NCI-H1417 treated with DMSO at 0.1 percent for 48 hours (cell line): ENCODE results near the gene MCRIP2.

Experiments used
- DNase-seq: peaks from one replicate; lab custom pipeline; 2025; lab: John Stamatoyannopoulos, UW

Gene MCRIP2

DNA sequence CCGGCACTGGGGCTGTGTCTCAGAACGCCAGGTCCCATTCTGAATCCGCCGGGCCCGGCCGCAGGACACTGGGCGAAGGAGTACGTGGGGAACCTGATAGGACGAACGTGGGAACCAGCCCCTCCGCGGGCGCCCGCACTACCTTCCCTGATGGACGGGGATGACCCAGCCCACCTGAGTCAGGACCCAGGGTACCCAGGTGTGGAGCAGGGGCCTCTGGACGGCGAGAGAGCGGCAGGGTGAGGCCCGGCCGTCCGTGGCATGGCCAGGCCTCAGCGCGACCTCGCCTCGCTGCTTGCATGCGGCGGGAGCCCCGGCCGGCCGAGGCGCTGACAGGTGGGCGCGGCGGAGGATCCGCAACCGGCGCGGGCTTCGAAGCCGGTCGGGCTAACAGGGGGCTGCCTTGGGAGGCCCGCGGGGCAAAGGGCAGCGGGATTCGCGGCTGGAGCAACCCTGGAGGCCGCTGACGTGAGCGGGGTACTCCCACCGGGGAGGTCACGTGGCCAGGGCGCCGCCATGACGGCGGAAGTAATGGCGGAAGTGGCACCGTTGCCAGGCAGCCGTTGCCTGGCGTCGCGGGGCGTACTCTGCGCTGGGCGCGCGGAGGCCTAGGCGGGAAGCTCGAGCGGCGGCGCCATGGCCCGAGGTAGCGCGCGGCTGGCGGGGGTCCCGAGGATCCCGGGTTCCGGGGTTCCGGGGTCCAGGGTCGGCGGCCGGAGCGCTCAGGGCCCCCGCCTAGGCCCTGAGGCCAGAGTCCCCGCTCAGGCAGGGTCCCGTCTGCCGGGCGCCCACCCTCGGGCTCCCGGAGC lies 7.4 kb downstream of the MCRIP2 start, which contains the start of gene WDR90:
WDR90 (plus strand) TSS at position 585 of the 809 bp plus-strand sequence; CDS start at position 637, 52 bp downstream.
- peak; percentile 45 for DNase-seq

DNA sequence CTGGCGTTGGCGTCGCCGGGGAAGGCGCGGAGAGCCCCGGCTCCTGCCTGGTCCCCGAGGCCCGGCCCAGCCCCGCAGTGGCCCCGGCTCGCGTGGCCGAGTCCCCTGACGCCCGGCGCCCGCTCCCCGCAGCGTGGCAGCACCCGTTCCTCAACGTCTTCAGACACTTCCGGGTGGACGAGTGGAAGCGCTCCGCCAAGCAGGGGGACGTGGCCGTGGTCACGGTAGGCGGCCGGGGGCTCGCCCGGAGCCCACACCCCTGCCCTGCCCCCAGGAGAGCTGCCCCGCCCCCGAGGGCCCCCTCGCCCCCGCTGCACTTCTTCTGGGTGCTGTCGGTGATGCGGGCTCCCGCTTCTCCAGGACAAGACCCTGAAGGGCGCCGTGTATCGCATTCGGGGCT lies 8.0 kb downstream of the MCRIP2 start:
- DNase-seq: no peak

DNA sequence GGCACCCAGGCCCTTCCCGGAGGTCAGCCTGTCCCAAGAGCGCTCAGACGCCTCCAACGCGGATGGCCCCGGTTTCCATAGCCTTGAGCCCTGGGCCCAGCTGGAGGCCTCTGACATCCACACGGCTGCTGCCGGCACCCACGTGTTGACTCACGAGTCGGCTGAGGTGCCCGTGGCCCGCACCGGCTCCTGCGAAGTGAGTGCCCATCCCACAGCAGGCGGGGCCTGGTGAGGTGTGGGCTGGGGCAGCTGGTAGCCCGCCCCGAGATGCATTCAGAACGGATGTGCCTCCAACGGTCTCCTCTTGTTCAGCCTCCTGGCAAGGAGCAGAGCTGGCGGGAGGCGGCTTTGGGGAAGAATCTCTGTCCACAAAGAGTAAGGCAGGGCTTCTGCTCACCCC lies 10.2 kb downstream of the MCRIP2 start:
- no peak for DNase-seq

DNA sequence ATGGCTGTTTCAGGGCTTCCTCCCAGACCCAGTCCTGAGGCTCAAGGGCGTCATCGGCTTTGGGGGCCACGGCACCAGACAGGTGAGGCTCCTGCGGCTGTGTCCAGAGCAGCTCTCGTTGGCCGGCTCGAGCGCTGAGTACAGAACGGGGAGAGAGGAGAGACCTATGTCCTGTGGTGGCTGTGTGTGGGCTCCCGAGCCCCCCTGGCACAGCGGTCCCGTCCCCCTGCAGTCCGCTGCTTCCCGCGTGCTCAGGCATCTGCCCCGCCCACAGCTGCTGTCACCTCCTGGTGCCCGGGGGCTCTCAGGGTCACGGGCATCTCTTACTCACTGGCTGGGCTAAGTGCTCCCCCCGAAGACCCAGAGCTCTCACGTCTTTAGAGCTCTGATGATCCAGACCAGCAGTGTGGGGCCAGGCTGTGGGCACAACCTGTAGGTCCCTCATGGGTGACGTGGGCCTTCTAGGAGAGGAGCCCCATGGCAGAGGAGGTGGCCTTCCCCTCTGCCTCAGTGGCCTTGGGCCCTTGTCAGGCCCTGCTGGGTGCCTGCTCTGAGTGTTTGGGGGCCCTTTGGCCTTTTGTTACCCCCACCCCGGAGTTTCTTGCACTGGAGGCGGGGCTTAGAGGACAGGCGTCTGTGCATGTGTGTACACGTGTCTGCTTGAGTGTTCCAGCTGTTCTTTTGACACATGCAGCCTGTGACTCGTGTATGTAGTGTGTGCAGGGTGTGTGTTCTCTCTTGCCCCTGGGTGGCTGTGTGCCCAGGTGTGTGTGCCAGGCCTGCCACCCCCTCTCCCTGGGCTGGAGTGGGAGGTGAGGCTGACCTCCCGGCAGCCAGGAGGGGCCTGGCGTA lies 11.1 kb downstream of the MCRIP2 start:
- no peak for DNase-seq

DNA sequence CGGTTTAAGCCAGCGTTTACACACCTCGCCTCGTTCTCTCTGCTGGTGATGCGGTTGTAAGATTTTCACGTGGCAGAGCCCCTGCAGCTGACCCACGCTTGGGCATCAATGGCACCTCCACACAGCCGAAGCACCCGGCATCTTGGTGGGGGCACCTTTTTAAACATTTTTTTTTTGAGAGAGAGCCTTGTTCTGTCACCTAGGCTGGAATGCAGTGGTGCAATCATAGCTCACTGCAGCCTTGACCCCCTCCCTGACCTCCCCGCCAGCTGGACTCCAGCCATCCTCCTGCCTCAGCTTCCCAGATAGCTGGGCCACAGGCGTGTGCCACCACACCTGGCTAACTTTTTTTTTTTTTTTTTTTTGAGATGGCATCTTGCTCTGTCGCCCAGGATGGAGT lies 12.4 kb downstream of the MCRIP2 start:
- no peak for DNase-seq

DNA sequence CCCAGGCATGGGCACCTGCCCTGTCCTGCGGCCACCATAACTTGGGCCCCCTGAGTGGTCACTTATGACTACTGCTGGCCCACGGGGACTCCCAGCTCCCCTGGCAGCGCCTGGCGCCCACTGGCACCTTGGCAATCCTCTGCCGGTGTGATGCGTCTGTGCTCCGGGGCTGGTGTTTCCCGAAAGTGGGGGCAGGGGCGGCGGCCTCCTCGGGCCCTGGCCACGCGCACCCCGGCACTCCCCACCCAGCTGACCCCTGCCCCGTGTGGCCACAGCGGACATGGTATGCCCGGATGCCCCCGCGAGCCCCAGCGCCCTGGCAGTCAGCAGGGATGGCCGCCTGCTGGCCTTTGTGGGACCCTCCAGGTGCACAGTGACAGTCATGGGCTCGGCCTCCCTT lies 15.9 kb downstream of the MCRIP2 start:
- no peak for DNase-seq

DNA sequence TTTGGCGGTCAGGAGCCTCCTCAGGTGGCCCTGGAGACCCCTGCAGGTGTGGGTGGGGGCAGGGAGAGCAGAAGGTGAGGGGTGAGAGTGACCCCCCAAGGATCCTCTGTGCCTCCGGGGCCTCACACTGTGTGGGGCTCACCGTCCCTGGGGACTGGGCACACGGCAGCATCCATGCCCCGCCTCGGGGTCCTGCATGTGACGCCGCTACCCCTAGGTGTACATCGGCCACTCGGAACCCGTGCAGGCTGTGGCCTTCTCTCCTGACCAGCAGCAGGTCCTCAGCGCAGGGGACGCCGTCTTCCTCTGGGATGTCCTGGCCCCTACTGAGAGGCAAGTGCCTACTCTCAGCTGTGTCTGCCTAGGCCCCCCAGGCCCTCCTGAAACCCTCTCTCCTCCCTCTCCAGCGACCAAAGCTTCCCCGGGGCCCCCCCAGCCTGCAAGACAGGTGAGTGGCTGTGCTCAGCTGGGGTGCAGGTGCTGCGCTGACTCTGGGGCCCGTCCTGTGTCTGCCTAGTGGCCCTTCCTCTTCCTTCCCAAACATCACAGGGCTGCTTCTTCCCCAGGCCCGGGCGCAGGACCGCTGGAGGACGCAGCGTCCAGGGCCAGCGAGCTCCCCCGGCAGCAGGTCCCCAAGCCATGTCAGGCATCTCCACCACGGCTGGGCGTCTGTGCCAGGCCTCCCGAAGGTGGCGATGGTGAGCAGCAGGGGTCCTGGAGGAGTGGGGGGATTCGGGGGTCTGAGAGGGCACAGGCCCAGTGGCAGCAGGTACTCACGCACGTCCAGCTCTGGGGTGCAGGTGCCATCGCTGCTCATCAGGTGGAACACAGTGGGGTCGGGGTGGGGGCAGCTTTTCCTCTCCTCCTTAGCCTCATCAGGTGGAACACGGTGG lies 17.3 kb downstream of the MCRIP2 start:
- no peak for DNase-seq

DNA sequence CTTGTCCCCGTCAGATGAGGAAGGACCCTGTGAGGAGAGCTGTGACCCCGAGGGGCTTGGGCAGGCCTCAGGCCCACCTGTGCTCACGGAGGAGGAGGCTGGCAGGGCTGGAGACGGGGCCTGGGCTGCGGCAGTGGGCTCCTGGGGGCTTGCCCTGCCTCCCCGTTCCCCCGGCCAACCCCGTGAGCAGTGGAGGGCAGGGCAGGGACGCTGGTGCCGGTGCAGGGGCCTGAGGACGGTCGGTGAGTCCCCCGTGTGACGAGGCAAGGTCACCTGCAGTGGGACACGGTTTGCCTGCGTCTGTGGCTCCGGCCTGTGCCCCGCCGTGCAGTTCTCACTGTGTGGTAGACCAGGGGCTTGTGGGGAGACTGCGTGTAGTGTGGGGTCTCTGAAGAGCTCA lies 18.0 kb downstream of the MCRIP2 start:
- no peak for DNase-seq

DNA sequence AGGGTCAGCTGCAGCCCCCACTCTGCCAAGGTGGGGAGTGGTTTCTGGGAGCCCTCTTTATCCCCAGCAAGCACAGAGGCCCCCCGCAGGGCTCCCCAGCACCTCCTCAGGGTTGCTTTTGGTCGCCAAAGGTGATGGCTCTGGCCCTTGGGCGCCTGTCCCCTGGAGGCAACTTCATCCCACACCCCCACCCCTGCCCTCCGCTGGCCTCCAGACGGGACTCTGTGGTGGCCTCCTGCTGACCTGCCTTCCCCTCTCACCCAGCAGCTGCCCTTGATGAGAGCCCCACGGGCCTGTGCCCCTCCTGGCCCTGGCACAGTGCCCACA lies 18.5 kb downstream of the MCRIP2 start:
- no peak for DNase-seq

DNA sequence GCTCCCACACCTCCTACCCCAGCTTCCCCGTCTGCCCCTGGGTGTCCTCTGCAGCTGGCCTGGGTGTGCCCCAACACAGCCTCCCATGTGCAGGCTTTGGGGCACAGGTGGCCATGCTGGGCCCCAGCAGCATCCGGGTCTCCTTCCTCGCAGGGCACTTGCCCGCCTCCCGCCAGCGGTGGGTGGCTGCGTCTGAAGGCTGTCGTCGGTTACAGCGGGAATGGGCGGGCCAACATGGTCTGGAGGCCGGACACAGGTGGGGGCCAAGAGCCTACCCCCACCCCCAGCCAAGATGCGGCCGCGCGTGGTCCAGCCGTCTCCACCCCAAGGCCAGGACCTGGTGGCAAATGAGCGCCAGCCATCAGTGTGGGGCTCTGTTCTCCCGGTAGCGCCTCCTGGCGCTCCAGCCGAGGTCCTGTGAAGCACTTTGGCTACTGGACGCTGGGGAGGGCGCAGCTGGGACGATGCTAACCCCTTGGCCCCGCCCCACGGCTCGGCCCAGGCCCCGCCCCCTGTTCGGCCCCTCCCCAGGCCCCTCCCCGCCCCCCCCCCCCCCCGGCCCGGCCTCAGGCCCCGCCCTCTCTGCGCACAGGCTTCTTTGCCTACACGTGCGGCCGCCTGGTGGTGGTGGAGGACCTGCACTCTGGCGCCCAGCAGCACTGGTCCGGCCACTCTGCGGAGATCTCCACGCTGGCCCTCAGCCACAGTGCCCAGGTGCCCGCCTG lies 19.0 kb downstream of the MCRIP2 start:
- DNase-seq: peak; percentile 10

DNA sequence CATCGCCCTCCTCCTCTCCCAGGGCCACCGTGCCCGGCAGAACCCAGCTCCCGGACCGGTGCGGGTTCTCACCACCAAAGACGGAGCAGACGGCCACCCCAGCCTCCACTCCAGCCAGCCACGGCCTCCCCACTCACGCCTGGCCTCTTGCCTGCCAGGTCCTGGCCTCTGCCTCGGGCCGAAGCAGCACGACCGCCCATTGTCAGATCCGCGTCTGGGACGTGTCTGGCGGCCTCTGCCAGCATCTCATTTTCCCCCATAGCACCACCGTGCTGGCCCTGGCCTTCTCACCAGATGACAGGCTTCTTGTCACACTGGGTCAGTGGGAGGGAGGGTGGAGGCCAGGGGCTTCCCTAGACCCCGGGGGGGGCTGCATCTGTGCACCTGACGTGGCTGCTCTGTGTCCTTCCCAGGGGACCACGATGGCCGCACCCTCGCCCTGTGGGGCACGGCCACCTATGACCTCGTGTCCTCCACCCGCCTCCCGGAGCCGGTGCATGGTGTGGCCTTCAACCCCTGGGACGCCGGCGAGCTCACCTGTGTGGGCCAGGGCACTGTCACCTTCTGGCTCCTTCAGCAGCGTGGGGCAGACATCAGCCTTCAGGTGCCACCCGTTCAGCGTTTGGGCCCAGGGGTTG lies 19.7 kb downstream of the MCRIP2 start:
- no peak for DNase-seq

DNA sequence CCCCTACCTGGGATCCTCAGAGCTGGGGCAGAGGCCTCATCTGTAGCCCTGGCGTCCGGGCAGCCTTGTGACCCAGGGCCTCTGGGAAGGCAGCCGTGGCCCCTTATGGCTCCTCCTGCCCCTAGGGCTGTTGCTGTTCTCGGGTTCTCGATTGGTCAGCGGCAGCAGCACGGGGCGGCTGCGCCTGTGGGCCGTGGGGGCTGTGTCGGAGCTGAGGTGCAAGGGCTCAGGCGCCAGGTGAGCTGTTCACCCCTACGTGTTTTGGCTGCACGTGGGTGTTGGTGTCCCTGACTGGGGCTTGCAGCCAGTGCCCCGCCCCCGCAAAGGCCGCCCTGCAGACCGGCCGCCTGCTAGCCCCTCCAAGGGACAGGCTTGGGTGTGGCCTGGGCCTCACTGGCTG lies 20.5 kb downstream of the MCRIP2 start:
- no peak for DNase-seq

DNA sequence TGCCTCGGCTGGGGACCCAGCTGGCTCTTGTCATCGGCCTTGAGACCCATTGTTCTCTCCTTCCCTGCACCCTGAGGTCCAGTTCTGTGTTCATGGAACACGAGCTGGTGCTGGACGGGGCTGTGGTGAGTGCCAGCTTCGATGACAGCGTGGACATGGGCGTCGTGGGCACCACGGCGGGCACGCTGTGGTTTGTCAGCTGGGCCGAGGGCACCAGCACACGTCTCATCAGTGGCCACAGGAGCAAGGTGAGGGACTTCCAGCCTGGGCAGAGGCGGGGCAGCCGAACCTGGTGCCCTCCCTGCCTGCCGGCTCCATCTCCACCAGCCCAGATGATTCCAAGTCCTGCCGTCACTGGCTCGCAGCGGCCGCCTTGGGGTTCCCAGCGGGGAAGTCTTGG lies 21.0 kb downstream of the MCRIP2 start:
- no peak for DNase-seq

DNA sequence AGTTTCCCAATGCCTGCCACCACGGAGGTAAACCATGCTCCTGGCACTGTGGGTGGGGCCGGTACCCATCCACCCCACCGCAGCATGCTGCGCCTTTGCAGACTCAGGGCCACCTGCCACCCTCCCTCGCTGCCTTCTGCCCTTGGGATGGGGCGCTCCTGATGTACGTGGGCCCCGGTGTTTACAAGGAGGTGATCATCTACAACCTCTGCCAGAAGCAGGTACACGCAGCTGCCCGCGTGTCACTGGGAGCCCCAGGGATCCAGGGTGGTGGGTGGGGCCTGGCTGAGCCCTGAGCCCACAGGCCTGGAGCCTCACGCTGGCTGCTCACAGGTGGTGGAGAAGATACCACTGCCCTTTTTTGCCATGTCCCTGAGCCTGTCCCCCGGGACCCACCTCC lies 24.9 kb downstream of the MCRIP2 start:
- no peak for DNase-seq

DNA sequence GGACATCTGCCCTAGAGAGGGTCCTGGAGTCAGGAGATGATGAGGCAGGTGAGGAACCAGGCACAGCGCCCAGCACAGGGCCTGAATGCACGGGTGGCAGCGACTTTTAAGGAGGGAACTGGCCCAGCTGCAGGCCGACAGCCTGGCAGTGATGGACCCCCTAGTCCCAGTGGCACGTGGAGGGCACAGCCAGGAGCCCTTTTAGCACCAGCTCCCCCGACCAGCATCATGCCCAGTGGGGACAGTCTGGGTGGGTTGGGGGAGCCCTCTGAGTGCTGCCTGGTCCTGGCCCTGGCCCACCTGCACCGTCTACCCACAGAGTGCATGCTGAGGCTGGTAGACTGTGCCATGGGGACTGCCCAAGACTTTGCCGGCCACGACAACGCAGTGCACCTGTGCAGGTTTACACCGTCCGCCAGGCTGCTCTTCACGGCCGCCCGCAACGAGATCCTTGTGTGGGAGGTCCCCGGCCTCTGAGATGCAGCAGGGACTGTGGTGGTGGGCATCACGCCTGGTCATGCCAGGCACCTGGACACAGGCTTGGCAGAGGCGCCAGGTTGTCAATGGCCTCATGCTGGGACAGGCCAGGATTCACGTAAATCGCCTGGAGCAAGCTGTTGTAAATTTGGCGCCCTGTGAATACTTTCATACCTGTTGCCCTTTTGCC lies 25.6 kb downstream of the MCRIP2 start:
- no peak for DNase-seq

DNA sequence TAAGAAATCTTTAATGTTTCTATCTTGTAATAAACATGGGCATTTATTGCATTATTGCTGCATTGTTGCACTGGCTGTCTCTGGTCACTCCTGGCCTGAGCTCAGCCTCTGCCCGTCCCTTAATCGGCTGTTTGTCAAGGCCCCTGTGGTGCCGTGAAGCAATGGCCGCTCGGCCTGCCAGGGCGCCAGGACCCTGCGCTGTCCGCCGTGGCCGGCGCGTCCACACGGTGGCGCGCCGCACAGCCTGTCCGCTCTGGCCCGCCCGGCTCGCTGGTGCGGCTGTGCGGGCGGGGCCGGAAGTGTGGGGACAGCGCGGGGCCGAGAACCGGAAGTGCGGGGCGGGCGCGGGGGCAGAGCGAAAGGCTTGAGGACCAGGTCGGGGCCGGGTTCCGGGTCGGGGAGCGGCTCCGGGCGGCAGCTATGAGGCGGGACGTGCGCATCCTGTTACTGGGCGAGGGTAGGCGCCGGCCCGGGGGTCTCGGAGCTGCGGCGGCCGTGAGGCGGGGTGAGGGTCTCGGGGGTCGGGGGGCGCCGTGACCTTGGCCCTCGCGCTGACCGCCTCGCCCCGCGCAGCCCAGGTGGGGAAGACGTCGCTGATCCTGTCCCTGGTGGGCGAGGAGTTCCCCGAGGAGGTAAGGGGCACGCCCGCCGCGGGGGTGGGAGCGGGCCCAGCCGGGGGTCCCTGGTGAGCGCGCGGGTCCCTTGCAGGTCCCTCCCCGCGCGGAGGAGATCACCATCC lies 26.3 kb downstream of the MCRIP2 start, which contains the start of gene RHOT2:
RHOT2 (plus strand) TSS at position 353 of the 739 bp plus-strand sequence; CDS start at position 421, 68 bp downstream.
- DNase-seq: peak; percentile 67

DNA sequence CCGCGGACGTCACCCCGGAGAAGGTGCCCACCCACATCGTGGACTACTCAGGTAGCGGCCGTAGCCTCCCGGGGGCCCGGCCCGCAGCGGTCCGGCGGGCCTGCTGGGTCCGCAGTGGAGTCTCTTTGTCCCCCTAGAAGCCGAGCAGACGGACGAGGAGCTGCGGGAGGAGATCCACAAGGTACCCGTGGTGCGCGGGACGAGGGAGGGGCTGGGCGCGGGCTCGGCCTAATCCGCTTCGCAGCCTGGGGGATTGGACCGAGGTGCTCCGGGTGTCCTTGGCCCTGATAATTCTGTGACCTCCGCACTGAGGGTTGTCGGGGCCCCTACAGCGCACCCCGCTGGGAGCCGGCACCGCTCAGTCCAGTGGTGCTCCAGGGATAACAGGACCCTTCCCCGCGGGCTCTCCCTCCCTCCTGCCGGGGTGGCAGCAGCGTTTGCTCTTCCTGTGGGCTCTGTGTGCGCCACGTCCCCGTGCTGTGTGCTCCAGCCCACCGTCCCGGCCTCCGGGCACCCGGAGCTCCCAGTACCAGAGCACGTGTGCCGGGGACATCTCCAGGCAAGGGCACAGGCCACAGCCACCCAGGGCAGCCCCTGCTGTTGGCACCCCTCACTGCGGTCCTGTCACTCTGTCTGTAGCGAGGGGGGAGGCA lies 27.0 kb downstream of the MCRIP2 start:
- DNase-seq: no peak

DNA sequence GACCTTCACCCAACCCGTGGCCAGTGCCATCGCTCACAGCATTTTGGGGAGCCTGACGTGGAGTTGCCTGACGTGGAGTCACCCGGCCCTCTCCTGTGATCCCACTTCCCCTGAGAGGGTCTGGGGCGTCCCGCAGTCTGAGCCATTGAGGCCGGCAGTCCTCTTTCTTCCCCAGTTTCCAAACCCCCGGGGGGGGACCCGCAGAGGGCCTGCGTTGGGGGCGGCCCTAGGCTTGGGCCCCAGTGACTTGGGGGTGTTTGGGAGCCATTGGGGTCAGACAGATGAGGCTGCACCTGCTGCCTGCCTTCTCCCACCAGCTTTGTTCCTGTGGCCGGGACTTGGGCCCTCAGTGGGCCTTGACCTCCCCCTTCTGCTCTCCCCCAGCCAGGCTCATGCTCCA lies 28.0 kb downstream of the MCRIP2 start:
- no peak for DNase-seq
